Measurements from ENCODE around the gene CDC42BPB.
A peak's percentile ranks its signal among the peaks of the same experiment; 100 is the strongest.

The CDC42BPB gene

DNA sequence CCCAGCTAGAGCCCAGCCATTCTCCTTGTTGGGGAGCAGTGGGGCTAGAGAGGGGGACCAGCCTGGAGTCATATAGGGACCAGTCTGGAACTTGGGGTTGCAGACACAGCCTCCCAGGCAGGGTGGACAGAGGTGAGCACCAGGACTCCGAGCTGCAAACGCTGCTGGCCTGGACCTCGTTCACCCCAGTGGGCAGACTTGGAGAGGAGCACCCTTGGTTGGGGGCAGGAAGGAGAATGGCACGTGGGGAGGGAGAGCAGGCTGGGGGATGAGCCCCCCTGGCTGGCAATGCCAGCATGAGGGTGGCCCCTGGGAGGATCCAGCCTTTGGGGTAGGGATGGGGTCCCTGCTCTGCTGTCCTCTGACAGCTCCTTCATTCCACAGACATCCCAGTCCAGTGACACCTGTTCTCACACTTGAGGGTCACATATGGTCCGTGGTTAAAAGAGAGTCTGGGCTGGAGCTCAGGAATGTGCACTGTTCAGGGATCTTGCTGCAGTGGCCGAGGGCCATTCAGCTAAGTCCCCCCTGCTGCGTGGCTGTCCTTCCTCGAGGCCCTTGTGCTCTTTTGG is 29.5 kb upstream of the CDC42BPB start:
- Mint-ChIP-seq H3K36me3 (no peaks in the 10 kb centered on the region), H3K27ac (no peak overlapping the region), H3K4me1 (peaks cover 19% of the 10 kb centered on the region), H3K27me3 (peaks cover 21% of the 10 kb centered on the region), H3K4me3 (no peak overlapping the region), H3K9me3 (no peaks in the 10 kb centered on the region)
- no peak for ATAC-seq

DNA sequence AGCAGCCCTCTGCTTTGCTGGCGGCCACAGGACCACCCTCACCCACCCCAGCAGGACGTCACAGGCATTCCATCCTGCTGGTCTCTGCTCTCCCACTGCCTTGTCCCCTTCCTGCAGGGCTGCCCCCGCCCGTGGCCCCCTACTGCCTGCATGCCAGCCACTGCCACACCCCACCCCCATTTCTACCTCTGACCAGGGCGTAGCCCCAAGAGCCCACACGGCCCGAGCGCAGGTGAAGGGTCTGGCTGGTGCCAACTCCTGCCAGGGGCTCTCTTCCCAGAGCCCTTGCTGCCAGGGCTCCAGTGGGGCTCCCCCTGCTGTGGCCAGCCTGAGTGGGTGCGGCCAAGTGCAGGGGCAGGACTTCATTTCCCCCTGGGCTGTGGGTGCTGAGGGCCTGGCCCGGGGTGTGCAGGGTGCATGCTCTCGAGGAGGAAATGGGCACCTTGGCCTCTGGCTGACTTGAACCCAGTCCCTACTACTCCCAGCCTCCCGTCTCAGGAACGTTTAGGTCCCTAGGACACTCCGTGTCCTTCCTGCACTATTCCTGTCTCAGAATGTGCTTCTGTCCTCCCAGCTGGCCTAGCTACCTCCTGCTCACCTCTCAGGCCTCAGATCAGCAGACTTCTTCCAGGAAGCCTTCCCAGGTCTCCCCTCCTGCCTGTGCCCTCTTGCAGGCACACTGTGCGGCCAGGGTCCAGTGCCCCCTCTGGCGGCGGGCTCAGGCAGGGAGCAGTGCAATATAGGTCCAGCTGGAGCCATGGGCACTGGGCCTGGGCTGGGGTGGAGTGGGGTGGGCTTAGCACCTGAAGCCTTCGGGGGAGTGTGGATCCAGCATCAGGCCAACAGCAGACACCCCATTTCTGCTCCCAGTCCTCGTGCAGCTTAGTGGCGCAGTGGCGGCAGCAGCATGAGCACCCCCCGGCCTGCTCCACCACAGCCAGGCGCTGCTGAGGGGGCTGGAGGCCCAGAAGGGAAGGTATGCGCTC is 28.1 kb upstream of the CDC42BPB start:
- H3K4me3 Mint-ChIP-seq, result no peak overlapping the region
- no peak overlapping the region for H3K27ac Mint-ChIP-seq
- H3K4me1 Mint-ChIP-seq, result peaks cover 11% of the 10 kb centered on the region

DNA sequence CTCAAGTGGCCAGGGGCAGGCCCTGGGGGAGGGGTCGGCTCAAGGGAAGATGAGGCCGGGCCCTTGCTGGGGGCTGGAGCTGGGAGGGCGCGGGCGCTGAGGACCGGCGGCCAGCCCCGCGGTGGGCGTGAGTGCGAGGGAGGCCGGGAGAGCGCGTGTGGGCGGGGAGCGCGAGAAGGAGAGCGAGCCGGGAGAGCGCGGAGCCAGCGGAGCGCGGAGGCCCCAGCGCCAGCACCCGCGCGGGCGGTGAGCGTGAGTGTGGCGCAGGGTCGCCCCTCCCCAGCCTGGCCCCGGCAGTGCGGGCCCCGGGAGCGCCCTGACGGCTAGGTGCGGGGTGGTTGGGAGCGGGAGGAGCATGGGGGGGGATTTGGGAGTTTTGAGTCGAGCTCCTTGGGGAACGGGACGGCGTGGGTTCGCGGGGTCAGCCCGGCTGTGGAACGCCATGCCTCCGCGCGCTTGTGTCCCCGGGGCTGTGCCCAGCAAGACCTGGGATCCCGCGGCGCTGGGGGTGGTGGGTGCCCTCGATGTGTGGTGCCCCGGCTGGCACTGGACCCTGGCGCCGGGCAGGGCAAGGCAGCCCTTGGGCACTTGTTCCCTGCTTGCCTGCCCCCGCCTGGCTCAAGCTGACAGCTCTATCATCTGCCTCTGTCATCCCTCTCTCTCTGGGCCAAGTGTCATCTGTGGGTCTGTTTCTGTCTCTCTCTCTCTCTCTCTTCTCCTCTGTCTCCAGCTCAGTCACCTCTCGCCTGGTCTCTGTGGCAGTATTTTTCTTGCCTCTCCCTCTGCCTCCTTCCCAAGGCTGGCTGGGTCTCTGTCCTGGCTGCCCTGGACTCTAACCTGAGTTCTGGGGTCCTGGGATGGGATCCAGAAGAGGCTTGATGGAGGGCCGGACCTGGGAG is 26.9 kb upstream of the CDC42BPB start, which contains the start of gene LBHD2:
Gene LBHD2, plus strand, starts transcription at position 190 of the 899 bp plus-strand sequence. CDS start 1,803 bp downstream, outside the sequence.
- Mint-ChIP-seq H3K9me3 (no peaks in the 10 kb centered on the region), H3K4me1 (peaks cover 6% of the 10 kb centered on the region), H3K27ac (no peak within 1 kb of the TSS), H3K4me3 (no peak within 1 kb of the TSS), H3K27me3 (peaks cover 21% of the 10 kb centered on the region), H3K36me3 (no peaks in the 10 kb centered on the region)
- ATAC-seq, result no peak

More for the DNA sequence above, 28.1 kb upstream of the CDC42BPB start:
- Mint-ChIP-seq H3K27me3 (peaks cover 21% of the 10 kb centered on the region), H3K36me3 (no peaks in the 10 kb centered on the region), H3K9me3 (no peaks in the 10 kb centered on the region)
- no peak for ATAC-seq

DNA sequence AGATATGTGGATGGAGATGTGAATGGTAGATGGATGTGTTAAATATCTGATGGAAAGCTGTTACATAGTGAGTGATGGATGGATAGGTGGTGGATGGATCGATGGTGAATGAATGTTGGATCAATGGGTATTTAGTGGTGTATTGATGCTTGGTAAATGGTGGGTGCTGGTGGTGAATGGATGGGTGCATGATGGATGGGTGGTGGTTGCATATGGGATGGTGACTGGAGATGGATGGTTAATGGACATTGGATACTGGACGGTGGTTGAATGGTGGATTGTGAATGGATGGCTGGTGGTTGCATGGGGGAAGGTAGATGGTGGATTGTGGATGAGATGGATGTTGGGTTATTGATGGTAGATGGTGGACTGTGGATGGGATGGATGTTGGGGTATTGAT is 24.6 kb upstream of the CDC42BPB start:
- Mint-ChIP-seq H3K4me1 (no peaks in the 10 kb centered on the region), H3K4me3 (no peak overlapping the region), H3K27ac (no peak overlapping the region), H3K27me3 (peaks cover 15% of the 10 kb centered on the region), H3K9me3 (no peaks in the 10 kb centered on the region), H3K36me3 (no peaks in the 10 kb centered on the region)
- no peak for ATAC-seq

DNA sequence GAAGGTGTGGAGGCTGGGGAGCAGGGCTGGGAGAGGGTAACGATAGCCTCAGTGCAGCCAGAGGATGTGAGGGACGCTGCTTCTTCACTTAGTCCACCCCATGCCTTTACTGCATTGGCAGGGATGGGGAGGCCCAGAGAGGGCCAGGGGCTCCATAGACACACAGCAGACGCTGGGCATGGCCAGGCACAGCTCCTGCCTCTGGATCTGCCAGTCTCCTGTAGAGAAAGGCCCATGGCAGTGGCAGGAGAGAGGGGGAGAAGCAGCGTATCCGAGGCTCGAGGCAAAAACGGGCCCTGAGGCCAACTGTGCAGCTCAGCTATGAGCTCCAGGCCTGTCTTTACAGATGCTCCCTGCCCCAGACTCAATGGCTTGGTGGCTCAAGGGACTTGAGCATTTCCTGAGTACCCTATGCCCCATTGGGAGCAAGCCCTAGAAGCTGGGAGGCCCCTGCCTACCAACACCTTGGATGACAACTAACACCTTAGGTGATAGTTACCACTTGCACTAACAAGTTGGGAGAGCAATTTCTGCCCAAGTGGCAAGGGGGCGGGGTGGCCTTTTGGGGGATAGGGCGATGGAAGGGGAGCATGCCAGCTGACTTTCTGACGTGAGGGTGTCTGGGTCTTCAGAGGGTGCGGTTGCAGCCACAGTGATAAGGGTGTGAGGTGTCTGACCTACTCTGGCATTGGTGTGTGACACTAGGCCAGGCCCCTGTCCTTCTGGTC is 21.7 kb upstream of the CDC42BPB start:
- Mint-ChIP-seq H3K27ac (no peak overlapping the region), H3K4me3 (no peak overlapping the region)

DNA sequence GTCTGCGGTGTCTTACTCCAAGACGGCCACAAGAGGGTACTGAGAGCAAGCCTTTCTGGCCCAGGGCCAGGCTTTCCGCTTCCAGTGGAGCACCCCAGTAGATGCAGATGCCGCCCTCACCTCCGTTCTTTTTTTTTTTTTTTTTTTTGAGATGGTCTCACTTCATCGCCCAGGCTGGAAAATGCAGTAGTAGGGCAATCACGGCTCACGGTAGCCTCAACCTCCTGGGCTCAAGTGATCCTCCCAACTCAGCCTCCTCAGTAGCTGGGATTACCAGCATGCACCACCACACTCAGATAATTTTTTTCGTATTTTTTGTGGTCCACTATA is 21.0 kb upstream of the CDC42BPB start:
- no peaks in the 10 kb centered on the region for H3K27me3 Mint-ChIP-seq
- H3K9me3 Mint-ChIP-seq, result no peaks in the 10 kb centered on the region
- peaks cover 13% of the 10 kb centered on the region for H3K4me1 Mint-ChIP-seq
- ATAC-seq, result peak; percentile 74
- no peak overlapping the region for H3K4me3 Mint-ChIP-seq
- no peaks in the 10 kb centered on the region for H3K36me3 Mint-ChIP-seq
- H3K27ac Mint-ChIP-seq, result no peak overlapping the region

More for the DNA sequence above, 21.7 kb upstream of the CDC42BPB start:
- no peaks in the 10 kb centered on the region for H3K9me3 Mint-ChIP-seq
- ATAC-seq, result no peak
- H3K27me3 Mint-ChIP-seq, result no peaks in the 10 kb centered on the region
- peaks cover 7% of the 10 kb centered on the region for H3K4me1 Mint-ChIP-seq
- H3K36me3 Mint-ChIP-seq, result no peaks in the 10 kb centered on the region

DNA sequence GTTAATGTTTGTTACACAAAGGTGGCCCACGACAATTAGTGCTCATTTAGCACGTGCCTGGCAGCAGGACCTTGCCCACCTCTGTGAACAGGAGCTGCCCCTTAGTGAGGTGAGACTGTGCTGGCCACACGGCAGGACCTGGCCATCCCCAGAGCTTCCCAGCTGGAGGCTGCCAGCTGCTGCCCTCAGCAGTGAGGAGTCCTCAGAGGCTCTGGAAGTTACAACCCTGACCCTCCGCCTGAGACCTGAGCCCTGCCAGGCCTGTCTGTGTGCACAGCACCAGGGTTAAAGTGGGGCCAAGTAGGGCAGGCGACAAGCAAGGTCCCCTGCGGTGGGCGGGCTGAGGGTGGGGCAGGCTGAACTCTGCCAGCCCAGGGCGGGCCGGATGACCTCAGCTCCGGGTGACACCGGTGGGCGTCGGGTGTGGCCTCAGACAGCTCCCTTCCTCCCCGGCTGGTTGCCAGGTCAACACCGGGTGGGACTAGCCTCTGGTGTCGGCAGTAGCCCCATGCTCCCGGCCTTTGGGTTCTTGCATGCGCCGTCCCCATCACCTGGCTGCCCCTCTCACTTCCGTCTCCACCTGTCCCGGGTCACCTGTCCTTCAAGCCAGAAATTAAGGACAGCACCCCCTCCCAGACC is 17.5 kb upstream of the CDC42BPB start:
- Mint-ChIP-seq H3K4me3 (peak overlapping the region; percentile 63), H3K4me1 (peaks cover 15% of the 10 kb centered on the region), H3K27ac (no peak overlapping the region), H3K27me3 (peaks cover 16% of the 10 kb centered on the region), H3K9me3 (no peaks in the 10 kb centered on the region), H3K36me3 (no peaks in the 10 kb centered on the region)
- peak; percentile 46 for ATAC-seq

DNA sequence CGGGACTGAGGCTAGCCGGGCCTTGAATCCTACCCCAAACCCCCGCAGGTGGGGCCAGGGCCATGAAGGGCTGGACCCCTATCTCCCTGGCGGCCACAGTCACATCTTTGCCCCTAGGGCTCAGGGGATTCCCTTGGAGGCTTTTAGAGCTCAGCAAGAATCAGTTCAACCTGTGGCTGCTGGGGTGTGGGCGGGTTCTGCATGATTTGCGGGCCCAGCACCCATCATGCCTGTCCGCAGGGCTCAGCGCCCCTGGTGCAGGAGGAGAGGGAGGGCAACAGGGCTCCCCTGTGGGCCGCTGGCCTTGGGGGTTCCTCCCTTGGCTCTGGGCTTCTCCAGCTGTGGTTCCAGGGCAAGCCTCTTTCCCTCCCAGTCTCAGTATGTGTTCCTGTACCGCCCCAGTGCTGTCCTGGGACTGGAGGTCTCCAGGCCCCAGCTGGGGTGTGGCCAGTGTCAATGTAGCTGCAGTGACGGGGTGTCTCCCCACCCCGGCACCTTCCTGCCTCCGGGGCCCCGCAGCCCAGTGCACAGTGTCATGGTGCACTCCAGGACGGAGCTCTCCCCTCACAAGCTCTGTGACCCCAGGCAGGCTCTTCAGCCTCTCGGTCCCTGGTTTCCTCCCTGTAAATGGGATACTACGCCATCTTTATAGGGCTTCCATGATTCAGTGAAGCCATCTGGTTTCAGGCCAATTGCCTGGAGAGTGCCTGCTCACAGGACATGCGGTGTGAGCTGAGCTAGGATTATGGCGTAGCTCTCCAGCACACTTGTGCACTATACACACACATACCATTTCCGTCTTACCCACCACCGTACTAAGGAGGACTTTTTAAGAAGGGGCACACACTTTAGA is 16.8 kb upstream of the CDC42BPB start:
- Mint-ChIP-seq H3K27me3 (peaks cover 23% of the 10 kb centered on the region), H3K9me3 (no peaks in the 10 kb centered on the region), H3K36me3 (no peaks in the 10 kb centered on the region), H3K4me1 (peaks cover 15% of the 10 kb centered on the region), H3K4me3 (no peak overlapping the region), H3K27ac (peak overlapping the region; percentile 19)
- ATAC-seq, result peak; percentile 28

DNA sequence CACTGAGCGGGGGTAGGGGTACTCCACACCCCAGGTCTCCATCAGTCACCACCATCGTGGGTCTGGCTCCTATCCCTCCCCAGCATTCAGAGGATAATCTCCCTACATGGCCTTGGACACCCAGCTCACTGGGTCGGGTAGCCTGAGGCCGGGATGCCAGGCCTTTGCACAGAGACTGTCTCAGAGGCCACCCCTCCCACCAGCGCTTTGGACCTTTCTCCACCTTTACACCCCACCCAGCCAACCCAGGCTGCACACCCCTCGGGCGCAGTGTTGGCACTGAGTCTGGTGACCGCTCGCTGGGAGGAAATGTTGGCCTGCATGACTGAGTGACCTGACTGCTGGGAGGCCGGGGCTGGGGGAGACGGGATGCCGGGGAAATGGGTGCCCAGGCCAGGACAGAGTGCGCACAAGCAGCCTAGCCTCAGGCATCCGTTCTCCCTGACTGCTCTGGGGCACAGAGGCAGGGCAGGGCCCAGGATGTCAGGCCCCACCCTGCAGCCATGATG is 16.1 kb upstream of the CDC42BPB start:
- no peaks in the 10 kb centered on the region for H3K36me3 Mint-ChIP-seq
- H3K27me3 Mint-ChIP-seq, result peaks cover 29% of the 10 kb centered on the region
- H3K27ac Mint-ChIP-seq, result peak overlapping the region; percentile 19
- no peaks in the 10 kb centered on the region for H3K9me3 Mint-ChIP-seq
- H3K4me1 Mint-ChIP-seq, result peaks cover 15% of the 10 kb centered on the region
- H3K4me3 Mint-ChIP-seq, result no peak overlapping the region
- ATAC-seq, result peak; percentile 1

DNA sequence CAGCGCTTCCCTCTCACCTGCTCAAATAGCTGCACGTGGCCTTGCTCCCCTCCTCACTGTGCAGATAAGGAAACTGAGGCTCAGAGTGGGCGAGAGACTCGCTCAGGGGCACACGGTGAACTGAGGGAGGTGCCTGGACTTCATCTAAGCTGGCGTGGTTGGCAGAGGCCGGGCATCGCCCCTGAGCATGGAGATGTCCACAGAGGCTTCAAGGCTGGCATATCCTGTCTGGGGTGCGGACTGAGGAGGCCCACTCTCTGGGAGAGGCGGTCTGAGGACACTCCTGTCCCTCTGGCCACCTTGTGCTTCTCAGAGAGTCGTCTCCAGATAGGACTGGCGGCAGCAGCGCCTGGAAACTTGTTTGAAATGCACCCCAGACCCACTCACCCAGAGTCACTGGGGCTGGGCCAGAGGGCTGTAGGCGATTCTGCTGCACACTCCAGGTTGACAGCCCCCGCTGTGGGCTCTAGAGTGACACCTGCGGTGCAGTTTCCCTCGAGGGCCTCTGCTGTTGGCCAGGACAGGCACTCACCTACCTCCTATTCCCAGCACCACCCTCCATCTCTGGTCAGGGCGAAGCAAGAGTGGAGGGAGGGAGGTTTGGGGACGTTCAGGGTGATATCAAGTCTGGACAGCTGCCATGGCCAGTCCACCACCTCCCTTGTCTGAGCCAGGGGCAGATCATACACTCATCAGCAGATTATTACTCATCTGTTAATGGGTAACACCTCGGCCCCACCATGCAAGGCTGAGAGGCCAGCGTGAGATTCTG is 15.4 kb upstream of the CDC42BPB start:
- H3K27me3 Mint-ChIP-seq, result peaks cover 29% of the 10 kb centered on the region
- H3K27ac Mint-ChIP-seq, result peak overlapping the region; percentile 19
- H3K4me3 Mint-ChIP-seq, result no peak overlapping the region
- peaks cover 15% of the 10 kb centered on the region for H3K4me1 Mint-ChIP-seq
- ATAC-seq, result no peak
- no peaks in the 10 kb centered on the region for H3K9me3 Mint-ChIP-seq
- H3K36me3 Mint-ChIP-seq, result no peaks in the 10 kb centered on the region

DNA sequence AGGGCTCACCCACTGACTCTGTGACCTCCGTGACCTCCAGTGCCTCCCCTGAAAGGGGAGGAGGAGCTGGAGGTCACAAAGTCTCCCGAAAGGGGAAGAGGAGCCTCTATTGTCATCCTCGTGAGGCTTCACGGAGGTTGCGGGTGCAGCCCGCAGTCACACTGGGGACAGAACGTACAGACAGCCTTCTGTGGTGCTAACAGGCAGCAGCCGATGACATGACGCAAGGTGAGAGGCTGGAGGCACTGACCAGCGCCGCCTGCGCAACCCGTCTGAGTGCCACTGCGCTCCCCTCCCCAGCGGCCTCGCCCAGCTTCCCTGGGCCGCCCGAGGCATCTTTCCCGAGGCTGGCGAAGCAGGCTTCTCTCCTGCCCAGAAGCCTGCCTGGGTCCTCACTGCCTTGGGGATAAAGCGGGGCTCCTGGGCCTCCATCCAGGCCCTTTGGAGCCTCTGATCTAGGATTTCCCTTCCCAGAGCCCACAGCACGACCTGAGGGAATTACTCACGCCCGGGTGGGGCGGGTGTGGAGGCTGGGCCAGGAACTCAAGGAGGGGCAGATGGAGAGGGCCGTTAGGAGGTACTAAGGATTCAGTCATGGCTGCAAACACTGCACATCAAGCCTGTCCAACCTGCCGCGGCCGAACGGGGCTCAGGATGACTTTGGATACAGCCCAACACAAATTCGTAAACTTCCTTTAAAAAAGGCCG is 14.3 kb upstream of the CDC42BPB start:
- Mint-ChIP-seq H3K27me3 (peaks cover 29% of the 10 kb centered on the region), H3K36me3 (no peaks in the 10 kb centered on the region), H3K27ac (no peak overlapping the region), H3K4me1 (peaks cover 15% of the 10 kb centered on the region), H3K9me3 (no peaks in the 10 kb centered on the region), H3K4me3 (no peak overlapping the region)
- no peak for ATAC-seq

DNA sequence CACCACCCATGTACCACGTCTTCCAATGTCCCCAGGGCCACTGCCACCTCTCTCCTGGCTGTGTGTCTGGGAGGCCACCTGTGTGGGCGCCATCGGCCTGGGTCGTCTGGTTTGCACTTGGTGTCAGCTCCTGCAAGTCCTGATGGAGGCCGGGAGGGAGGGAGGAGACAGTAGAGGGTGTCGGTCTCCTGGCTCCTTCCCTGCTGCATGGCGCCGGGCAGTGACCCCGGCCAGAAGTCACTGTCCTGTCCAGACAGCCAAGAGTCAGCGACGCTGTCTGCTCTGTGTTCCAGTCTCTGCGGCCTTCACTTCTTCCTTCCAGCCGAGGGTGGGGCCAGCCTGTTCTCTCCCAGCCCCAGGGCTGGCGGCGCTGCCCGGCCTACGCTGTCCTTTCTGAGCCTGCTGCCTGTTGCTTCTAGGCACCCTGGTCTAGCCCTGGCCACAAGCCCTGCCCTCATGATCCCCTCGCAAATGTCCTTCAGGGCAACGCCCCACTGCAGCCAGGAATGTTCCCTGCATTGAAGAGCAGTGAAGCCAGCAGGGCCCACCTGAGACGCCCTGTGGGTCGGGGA is 13.7 kb upstream of the CDC42BPB start:
- peaks cover 15% of the 10 kb centered on the region for H3K4me1 Mint-ChIP-seq
- peaks cover 29% of the 10 kb centered on the region for H3K27me3 Mint-ChIP-seq
- H3K4me3 Mint-ChIP-seq, result no peak overlapping the region
- H3K9me3 Mint-ChIP-seq, result no peaks in the 10 kb centered on the region
- H3K27ac Mint-ChIP-seq, result no peak overlapping the region
- no peak for ATAC-seq
- no peaks in the 10 kb centered on the region for H3K36me3 Mint-ChIP-seq

Data from stimulated activated memory B cell treated with anti-CD40 and anti-IgM and Interleukin-4, amounts not matched to agents 10 μg/mL and 1 μg/mL and 100 μg/mL, for 72 hours (primary cell).